Measurements from ENCODE around the gene KRI1. TPM values are rescaled to one million over a fixed set of nuclear protein-coding genes. Genes with fewer than 3 reads are reported as not detected.

KRI1 gene
- total RNA-seq, 2 donors from 2014 or later: 14.4 to 37.7 TPM

DNA sequence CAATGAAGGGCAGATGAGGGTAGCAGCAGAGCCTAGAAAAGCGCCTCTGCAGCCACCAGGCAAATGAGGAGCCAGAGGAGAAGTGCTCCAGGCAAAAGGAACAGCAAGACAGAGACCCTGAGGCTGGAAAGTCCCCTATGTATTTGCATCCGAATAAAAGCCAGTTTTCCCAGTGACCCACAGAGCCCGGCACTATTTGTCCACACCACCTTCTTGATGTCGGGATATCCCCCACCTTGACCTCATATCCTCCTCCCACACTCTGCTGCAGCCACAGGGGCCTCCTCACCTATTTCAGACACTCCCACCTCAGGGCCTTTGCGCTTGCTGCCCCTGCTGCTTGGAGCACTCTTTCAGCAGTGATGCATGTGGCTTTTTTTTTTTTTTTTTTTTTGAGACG lies 15.5 kb downstream of the KRI1 start:
- no peak for ATAC-seq (ENCODE audit: insufficient number of reproducible peaks, low FRiP score, low read depth)
- no peaks in the 10 kb centered on the region for H3K27me3 ChIP-seq (replicated peaks; ENCODE audit: insufficient read depth)
- TF ChIP-seq, protein P1, sequence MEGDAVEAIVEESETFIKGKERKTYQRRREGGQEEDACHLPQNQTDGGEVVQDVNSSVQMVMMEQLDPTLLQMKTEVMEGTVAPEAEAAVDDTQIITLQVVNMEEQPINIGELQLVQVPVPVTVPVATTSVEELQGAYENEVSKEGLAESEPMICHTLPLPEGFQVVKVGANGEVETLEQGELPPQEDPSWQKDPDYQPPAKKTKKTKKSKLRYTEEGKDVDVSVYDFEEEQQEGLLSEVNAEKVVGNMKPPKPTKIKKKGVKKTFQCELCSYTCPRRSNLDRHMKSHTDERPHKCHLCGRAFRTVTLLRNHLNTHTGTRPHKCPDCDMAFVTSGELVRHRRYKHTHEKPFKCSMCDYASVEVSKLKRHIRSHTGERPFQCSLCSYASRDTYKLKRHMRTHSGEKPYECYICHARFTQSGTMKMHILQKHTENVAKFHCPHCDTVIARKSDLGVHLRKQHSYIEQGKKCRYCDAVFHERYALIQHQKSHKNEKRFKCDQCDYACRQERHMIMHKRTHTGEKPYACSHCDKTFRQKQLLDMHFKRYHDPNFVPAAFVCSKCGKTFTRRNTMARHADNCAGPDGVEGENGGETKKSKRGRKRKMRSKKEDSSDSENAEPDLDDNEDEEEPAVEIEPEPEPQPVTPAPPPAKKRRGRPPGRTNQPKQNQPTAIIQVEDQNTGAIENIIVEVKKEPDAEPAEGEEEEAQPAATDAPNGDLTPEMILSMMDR (IDR thresholded peaks at IDR 0.05): no peak
- H3K36me3 ChIP-seq: peaks cover 41% of the 10 kb centered on the region
- H3K9me3 ChIP-seq: no peaks in the 10 kb centered on the region
- H3K4me3 ChIP-seq: no peak overlapping the region
- H3K4me1 ChIP-seq (ENCODE audit: control insufficient read depth in 1 of 2, low read depth in 2 of 2): peaks cover under 1 to 1% of the 10 kb centered on the region in 2 donors
- no peak for DNase-seq (ENCODE audit: low spot score)
- H3K27ac ChIP-seq: no peak overlapping the region

DNA sequence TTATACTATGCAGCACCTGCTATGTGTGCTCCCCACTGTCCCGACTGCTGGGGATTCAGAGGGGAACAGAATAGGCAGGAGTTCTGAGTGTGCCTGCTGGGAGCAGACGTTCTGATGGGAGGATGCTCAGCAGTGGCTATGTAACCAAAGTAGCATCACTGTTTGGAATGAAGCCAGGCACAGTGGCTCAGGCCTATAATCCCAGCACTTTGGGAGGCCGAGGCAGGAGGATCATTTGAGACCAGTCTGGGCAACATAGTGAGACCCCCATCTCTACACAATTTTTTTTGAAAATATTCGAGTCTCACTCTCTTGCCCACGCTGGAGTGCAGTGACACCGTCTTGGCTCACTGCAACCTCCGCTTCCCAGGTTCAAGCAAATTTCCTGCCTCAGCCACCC lies 16.1 kb downstream of the KRI1 start:
- DNase-seq (ENCODE audit: low spot score) (no peak), ATAC-seq (ENCODE audit: insufficient number of reproducible peaks, low FRiP score, low read depth) (no peak)
- no peaks in the 10 kb centered on the region for H3K9me3 ChIP-seq
- H3K36me3 ChIP-seq: peaks cover 41% of the 10 kb centered on the region
- no peaks in the 10 kb centered on the region for H3K27me3 ChIP-seq (replicated peaks; ENCODE audit: insufficient read depth)
- TF ChIP-seq, protein P1 (IDR thresholded peaks at IDR 0.05): no peak
- no peak overlapping the region for H3K4me3 ChIP-seq
- peaks cover 5 to 7% of the 10 kb centered on the region in 2 donors for H3K4me1 ChIP-seq (ENCODE audit: control insufficient read depth in 1 of 2, low read depth in 2 of 2)
- H3K27ac ChIP-seq: no peak overlapping the region

DNA sequence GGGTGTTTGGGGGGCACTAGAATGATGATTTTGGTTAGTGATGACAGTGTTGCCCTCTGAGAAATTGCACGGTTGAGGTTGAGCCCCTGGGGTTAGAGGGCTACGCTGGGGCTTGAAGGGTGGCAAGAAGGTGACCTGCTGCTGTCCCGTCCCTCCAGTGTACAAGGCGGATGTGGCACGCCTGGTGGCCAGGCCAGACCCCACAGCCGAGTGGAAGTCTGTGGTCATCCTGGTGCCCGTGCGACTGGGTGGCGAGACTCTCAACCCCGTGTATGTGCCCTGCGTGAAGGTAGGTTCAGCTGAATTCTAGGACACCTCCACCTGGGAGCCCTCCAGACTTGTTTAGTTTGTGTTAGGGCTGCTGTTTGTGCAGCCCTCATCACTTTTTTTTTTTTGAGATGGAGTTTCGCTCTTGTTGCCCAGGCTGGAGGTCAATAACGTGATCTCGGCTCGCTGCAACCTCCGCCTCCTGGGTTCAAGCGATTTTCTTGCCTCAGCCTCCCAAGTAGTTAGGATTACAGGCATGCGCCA lies 17.0 kb downstream of the KRI1 start:
- Histone ChIP-seq H3K27ac (no peak overlapping the region), H3K27me3 (replicated peaks; ENCODE audit: insufficient read depth) (no peaks in the 10 kb centered on the region), H3K36me3 (peaks cover 37% of the 10 kb centered on the region), H3K4me1 (ENCODE audit: control insufficient read depth in 1 of 2, low read depth in 2 of 2) (peaks cover 9 to 13% of the 10 kb centered on the region in 2 donors), H3K9me3 (no peaks in the 10 kb centered on the region), H3K4me3 (no peak overlapping the region)
- DNase-seq (ENCODE audit: low spot score): no peak
- TF ChIP-seq, protein P1 (IDR thresholded peaks at IDR 0.05): no peak
- no peak for ATAC-seq (ENCODE audit: insufficient number of reproducible peaks, low FRiP score, low read depth)

DNA sequence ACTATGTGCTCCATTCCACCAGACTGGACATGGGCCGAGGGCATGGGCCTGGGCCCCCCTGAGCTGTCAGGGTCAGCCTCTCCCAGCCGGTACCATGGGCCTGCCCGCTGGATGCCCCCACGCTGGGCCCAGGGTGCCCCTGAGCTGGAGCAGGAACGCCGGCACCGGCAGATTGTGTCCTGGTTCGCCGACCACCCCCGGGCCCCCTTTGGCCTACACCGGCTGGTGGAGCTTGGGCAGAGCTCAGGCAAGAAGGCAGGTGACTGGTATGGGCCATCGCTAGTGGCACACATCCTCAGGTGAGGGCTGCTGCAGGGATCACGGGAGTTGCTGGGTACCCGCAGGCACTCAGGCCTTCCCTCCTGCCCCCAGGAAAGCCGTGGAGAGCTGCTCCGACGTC lies 19.0 kb downstream of the KRI1 start:
- DNase-seq (ENCODE audit: low spot score): no peak
- H3K9me3 ChIP-seq: no peaks in the 10 kb centered on the region
- H3K4me3 ChIP-seq: no peak overlapping the region
- H3K27ac ChIP-seq: no peak overlapping the region
- no peak for ATAC-seq (ENCODE audit: insufficient number of reproducible peaks, low FRiP score, low read depth)
- TF ChIP-seq, protein P1 (IDR thresholded peaks at IDR 0.05): no peak
- H3K27me3 ChIP-seq (replicated peaks; ENCODE audit: insufficient read depth): no peaks in the 10 kb centered on the region
- H3K4me1 ChIP-seq (ENCODE audit: control insufficient read depth in 1 of 2, low read depth in 2 of 2): peaks cover 12 to 18% of the 10 kb centered on the region in 2 donors
- peaks cover 25% of the 10 kb centered on the region for H3K36me3 ChIP-seq

DNA sequence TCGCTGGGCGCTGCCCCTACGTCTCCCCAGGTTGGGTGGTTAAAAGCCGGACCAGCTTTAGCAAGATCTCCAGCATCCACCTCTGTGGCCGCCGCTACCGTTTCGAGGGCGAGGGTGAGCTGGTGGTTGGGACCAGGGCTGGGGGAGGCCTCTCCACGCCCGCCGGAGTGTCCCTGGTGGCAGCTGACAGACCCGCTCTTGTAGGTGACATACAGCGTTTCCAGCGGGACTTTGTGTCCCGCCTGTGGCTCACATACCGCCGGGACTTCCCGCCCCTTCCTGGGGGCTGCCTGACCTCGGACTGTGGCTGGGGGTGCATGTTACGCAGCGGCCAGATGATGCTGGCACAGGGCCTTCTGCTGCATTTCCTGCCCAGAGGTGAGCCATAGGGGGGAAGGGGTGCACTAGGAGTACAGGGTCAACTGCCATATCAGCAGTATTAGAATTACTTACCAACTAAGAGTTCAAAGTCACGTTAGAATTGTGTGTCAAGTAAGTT lies 21.0 kb downstream of the KRI1 start:
- TF ChIP-seq, protein P1 (IDR thresholded peaks at IDR 0.05): no peak
- no peaks in the 10 kb centered on the region for H3K27me3 ChIP-seq (replicated peaks; ENCODE audit: insufficient read depth)
- H3K4me3 ChIP-seq: peak overlapping the region; percentile 98
- peaks cover 15% of the 10 kb centered on the region for H3K36me3 ChIP-seq
- no peaks in the 10 kb centered on the region for H3K9me3 ChIP-seq
- peaks cover 12 to 18% of the 10 kb centered on the region in 2 donors for H3K4me1 ChIP-seq (ENCODE audit: control insufficient read depth in 1 of 2, low read depth in 2 of 2)
- H3K27ac ChIP-seq: peak overlapping the region in 1 of 2 donors; percentile 81
- ATAC-seq (ENCODE audit: insufficient number of reproducible peaks, low FRiP score, low read depth): no peak
- DNase-seq (ENCODE audit: low spot score): no peak
